ENCODE data around the gene NPRL2. TPM values are rescaled to one million over a fixed set of nuclear protein-coding genes. Genes with fewer than 3 reads are reported as not detected.

NPRL2 gene
- total and polyA plus RNA-seq, 2 of the 8 experiments (the other 6 are each of a cell fraction or from before 2014, with no cell fraction given) = 28.4 to 51.4 TPM

- Histone ChIP-seq H4K8ac (ENCODE audit: extremely low read depth, insufficient read depth, low read length) (peak within 1 kb of the TSS; percentile 6; the same call in 1 of the 2 replicates), H4K20me1 (replicated peaks in 1 of 2; ENCODE audit: control insufficient read depth in 1 of 2, insufficient read depth in 2 of 2, low read length in 2 of 2) (peaks cover 3% of the 10 kb centered on the region in 2 experiments), H3K27me3 (replicated peaks in 1 of 4; ENCODE audit: control insufficient read depth in 3 of 4, extremely low read depth in 1 of 4, insufficient read depth in 3 of 4, low read length in 3 of 4) (peaks cover 10 to 42% (median 33%) of the 10 kb centered on the region in 4 experiments), H3K14ac (ENCODE audit: insufficient read length) (no peak within 1 kb of the TSS), H3K79me1 (ENCODE audit: low read depth, low read length) (no peaks in the 10 kb centered on the region), H2BK20ac (ENCODE audit: low read length) (no peak within 1 kb of the TSS), H3K9me3 (ENCODE audit: insufficient read depth in 2 of 2, low read depth in 1 of 2, low read length in 1 of 2) (no peaks in the 10 kb centered on the region), H2AK5ac (ENCODE audit: low read depth, low read length) (no peak within 1 kb of the TSS; the same call in 1 of the 2 replicates), H4K5ac (ENCODE audit: insufficient read length, low read depth, low read length) (no peak within 1 kb of the TSS), H2BK120ac (replicated peaks; ENCODE audit: low read depth, low read length) (no peak within 1 kb of the TSS), H3K27ac (ENCODE audit: low read depth, low read length) (no peak within 1 kb of the TSS), H3K4me3 (ENCODE audit: extremely low read depth in 1 of 4, insufficient read depth in 2 of 4, low read depth in 3 of 4, low read length in 4 of 4) (peak within 1 kb of the TSS; percentile 18 to 58 (median 41); a peak in 7 of 8 replicates), H2AFZ (ENCODE audit: low read length) (peak within 1 kb of the TSS; percentile 94), H2BK5ac (ENCODE audit: low read depth, low read length) (no peak within 1 kb of the TSS), H3K23ac (ENCODE audit: insufficient read length) (no peak within 1 kb of the TSS), H3K56ac (replicated peaks; ENCODE audit: insufficient read length, low read depth, low read length) (no peak within 1 kb of the TSS), H3K9ac (replicated peaks in 1 of 4; ENCODE audit: extremely low read depth in 1 of 4, low read depth in 3 of 4, low read length in 3 of 4) (no peak within 1 kb of the TSS), H3K18ac (ENCODE audit: extremely low read depth, low read length) (peak within 1 kb of the TSS; percentile 96), H3K4me1 (replicated peaks in 1 of 4; ENCODE audit: control insufficient read depth in 3 of 4, insufficient read depth in 4 of 4, low read length in 3 of 4) (peaks cover 0 to 18% (median 12%) of the 10 kb centered on the region in 4 experiments; a peak in 6 of 7 replicates), H3K4ac (replicated peaks; ENCODE audit: insufficient read length, low read depth, low read length) (no peak within 1 kb of the TSS), H3K79me2 (ENCODE audit: control insufficient read depth in 1 of 2, insufficient read depth in 2 of 2, low read length in 2 of 2) (no peaks in the 10 kb centered on the region), H2BK15ac (ENCODE audit: low read length) (0 out of 2 replicates have a peak within 1 kb of the TSS, but pooled peaks have one; percentile 92), H2BK12ac (ENCODE audit: low read depth, low read length) (no peak within 1 kb of the TSS), H3K36me3 (ENCODE audit: control insufficient read depth in 2 of 4, insufficient read depth in 4 of 4, low read length in 3 of 4) (peaks cover 0 to 3% (median 0%) of the 10 kb centered on the region in 4 experiments; a peak in 2 of 8 replicates), H4K91ac (replicated peaks; ENCODE audit: insufficient read length, low read length) (no peak within 1 kb of the TSS), H3K4me2 (ENCODE audit: insufficient read depth in 1 of 2, low read depth in 2 of 2, low read length in 2 of 2) (peak within 1 kb of the TSS; percentile 61 to 96), H3K23me2 (ENCODE audit: low read depth, low read length) (peaks cover 16% of the 10 kb centered on the region)
- FAIRE-seq = peak; percentile 78
- peak in 1 of 2 experiments; percentile 96 for DNase-seq (ENCODE audit: low read depth in 1 of 2, low spot score in 2 of 2)
- ChIA-PET POLR2A (ENCODE audit: partially characterized antibody) (interaction anchor here (0.9 to 1.7 kb wide), 5 partner anchors 9 to 155 kb away, joined by 3 to 9 read pairs (median 3); no protein-coding TSS in a partner anchor), CTCF (ENCODE audit: partially characterized antibody) (interaction anchor here (0.5 to 13.4 kb wide), 12 partner anchors 8 to 1039 kb away, joined by 3 to 136 read pairs (median 13); partner anchors contain the start of gene TMEM115)
- 19% methylated on average over 36 of the region's 45 CpGs; no CpG with 5 or more reads in 1 of the 2 experiments for WGBS, 2 experiments (ENCODE audit: extremely low coverage in 1 of 2, insufficient coverage in 1 of 2, insufficient read length in 1 of 2, insufficient replicate concordance in 2 of 2, low coverage in 1 of 2, low lambda C conversion rate in 2 of 2, missing lambda C conversion rate in 1 of 2)
- TF ChIP-seq CEBPB (IDR thresholded peaks at IDR 0.05; ENCODE audit: low read depth, low read length) (no peak), CHD1 (IDR thresholded peaks at IDR 0.05; ENCODE audit: low read depth, low read length) (no peak), TEAD4 (IDR thresholded peaks at IDR 0.05; ENCODE audit: low read depth, low read length) (no peak), SP4 (IDR thresholded peaks at IDR 0.05; ENCODE audit: low read length) (no peak), NRF1 (IDR thresholded peaks at IDR 0.05; ENCODE audit: low read depth, low read length) (peak; percentile 87), CTCF (IDR thresholded peaks at IDR 0.05; ENCODE audit: control extremely low read depth in 1 of 3, insufficient read depth in 1 of 3, low read depth in 1 of 3, low read length in 3 of 3) (no peak; a peak in 1 of 4 replicates), SIN3A (conservative IDR thresholded peaks at IDR 0.05 in 1 of 2, IDR thresholded peaks at IDR 0.05 in 1 of 2; ENCODE audit: low read depth in 1 of 2, low read length in 2 of 2) (peak in 1 of 2 experiments; percentile 90; a peak in 2 of 4 replicates), GABPA (IDR thresholded peaks at IDR 0.05; ENCODE audit: borderline replicate concordance, insufficient read depth, low read length) (no peak), MAX (IDR thresholded peaks at IDR 0.05) (peak; percentile 8; the same call in 1 of the 2 replicates)
These were observed 4.9 kb downstream of the NPRL2 start, which contains the start of gene ZMYND10 for GRCh38 chr3:50345586-50346234. Gene ZMYND10, minus strand, starts transcription at chr3:50345732. Its CDS starts 153 bp downstream, at chr3:50345579.

Data from H1 (cell line).